K562 (cell line): ENCODE data around the gene INMT. TPM values are rescaled to one million over a fixed set of nuclear protein-coding genes. Genes with fewer than 3 reads are reported as not detected.

Source experiments
- ATAC-seq: fragments of 200-7000 bp; cut with Tn5 transposase; 3 replicates; pipeline ENCODE4 v1.9.1; 2020; ENCODE audit warnings: moderate library complexity
- BruUV-seq: library from RNA; stranded (reverse); fragments of 400-500 nt; replicated peaks from 2 replicates; lab custom pipeline; 2021; lab: Mats Ljungman, UMichigan
- CTCF ChIA-PET: fragments of 300-600 bp; formaldehyde crosslinking; extraction: SDS; loops from one replicate; lab custom pipeline; 2021; ENCODE audit warnings: low intra/inter-chr PET ratio; lab: Yijun Ruan, JAX
- POLR2A ChIA-PET: fragments of 300-600, 350-650 bp; sonication (Branson Sonifier 250); formaldehyde crosslinking; extraction: SDS; loops from one replicate; lab custom pipeline; 2021; ENCODE audit warnings: antibody characterized with exemption, inconsistent platforms; lab: Yijun Ruan, JAX
- DNase-seq, 4 experiments: peaks; one replicate each; pipeline versions ENCODE4 v3.0.0 to v3.0.0-alpha.2; 2011 to 2018; ENCODE audit warnings: low spot score in 3 of 4, mixed read lengths in 3 of 4; ENCODE audit errors: extremely low read depth in 1 of 4
- FAIRE-seq: peaks from 2 replicates; lab custom pipeline; 2011; peaks lifted over from hg19 to GRCh38; lab: Jason Lieb, UNC
- H2AFZ ChIP-seq: 2 replicates; pipeline ENCODE4 v1.6.0; 2011; ENCODE audit warnings: low read depth, low read length, control low read depth, inconsistent platforms
- H3K27ac ChIP-seq: fragments of 200-600 bp; 3 replicates; pipeline ENCODE4 v1.8.0; 2011; ENCODE audit warnings: low read depth, mild to moderate bottlenecking, control low read depth, inconsistent platforms, low read length, moderate library complexity, mixed read lengths; ENCODE audit errors: extremely low read depth
- H3K27me3 ChIP-seq, 2 experiments: fragments of 300-600 bp in 1 of 2; 2 replicates in 1 of 2; 3 replicates in 1 of 2; pipeline versions ENCODE4 v1.6.0 to v1.8.0; 2011; ENCODE audit warnings: inconsistent platforms in 2 of 2, low read length in 2 of 2, mild to moderate bottlenecking in 1 of 2, mixed read lengths in 1 of 2, moderate library complexity in 1 of 2; ENCODE audit not compliant: control insufficient read depth in 2 of 2, insufficient read depth in 2 of 2
- H3K36me3 ChIP-seq: fragments of 300-600 bp; 3 replicates; pipeline ENCODE4 v1.8.0; 2011; ENCODE audit warnings: mild to moderate bottlenecking, low read length, inconsistent platforms; ENCODE audit not compliant: control insufficient read depth, insufficient read depth
- H3K4me1 ChIP-seq, 2 experiments: fragments of 200-600 bp in 1 of 2; replicated peaks in 1 of 2; 2 replicates in 1 of 2; 3 replicates in 1 of 2; pipeline versions ENCODE4 v1.5.1 to v1.8.0; 2011; ENCODE audit warnings: inconsistent platforms in 2 of 2, low read length in 2 of 2, mild to moderate bottlenecking in 1 of 2, mixed read lengths in 1 of 2, moderate library complexity in 1 of 2; ENCODE audit not compliant: control insufficient read depth in 2 of 2, insufficient read depth in 2 of 2
- H3K4me2 ChIP-seq: 2 replicates; pipeline ENCODE4 v1.6.1; 2011; ENCODE audit warnings: low read length, control low read depth, inconsistent platforms, mixed read lengths; ENCODE audit not compliant: insufficient read depth
- H3K4me3 ChIP-seq: fragments of 200-600 bp; sonication (generic), shearing (Covaris generic); 2 replicates; pipeline ENCODE4 v1.5.1; 2016; ENCODE audit warnings: control low read depth, inconsistent platforms
- H3K79me2 ChIP-seq: fragments of 200-600 bp; 3 replicates; pipeline ENCODE4 v1.8.0; 2011; ENCODE audit warnings: low read length, inconsistent platforms; ENCODE audit not compliant: control insufficient read depth, insufficient read depth
- H3K9ac ChIP-seq, 2 experiments: 2 replicates each; pipeline versions ENCODE4 v1.6.0 to v1.6.1; 2011; ENCODE audit warnings: low read depth in 2 of 2, low read length in 2 of 2, control low read depth in 1 of 2, inconsistent platforms in 1 of 2, mild to moderate bottlenecking in 1 of 2, mixed read lengths in 1 of 2; ENCODE audit not compliant: insufficient read depth in 1 of 2
- H3K9me1 ChIP-seq: one replicate; pipeline ENCODE4 v1.6.0; 2011; ENCODE audit warnings: inconsistent platforms, mild to moderate bottlenecking, low read length, moderate library complexity; ENCODE audit not compliant: control insufficient read depth, insufficient read depth
- H3K9me3 ChIP-seq: replicated peaks from 2 replicates; pipeline ENCODE4 v1.5.1; 2011; ENCODE audit warnings: low read depth, low read length, inconsistent platforms; ENCODE audit not compliant: control insufficient read depth, insufficient read depth
- H4K20me1 ChIP-seq: replicated peaks from 2 replicates; pipeline ENCODE4 v1.6.1; 2011; ENCODE audit warnings: low read length, inconsistent platforms, mixed read lengths; ENCODE audit not compliant: control insufficient read depth, insufficient read depth
- CBFA2T3 ChIP-seq: fragments of 450-650 bp; IDR thresholded peaks from 2 replicates; pipeline ENCODE4 v1.6.1; 2017
- MXI1 ChIP-seq: IDR thresholded peaks from 2 replicates; pipeline ENCODE4 v1.6.1; 2011; ENCODE audit warnings: low read depth, mild to moderate bottlenecking, improper control_type of control experiment, low read length
- NEUROD1 ChIP-seq: fragments of 150-350 bp; IDR thresholded peaks from 2 replicates; pipeline ENCODE4 v1.6.1; 2014; ENCODE audit warnings: borderline replicate concordance, low read length, low read depth; ENCODE audit not compliant: partially characterized antibody
- NFIC ChIP-seq: fragments of 450-650 bp; IDR thresholded peaks from 2 replicates; pipeline ENCODE4 v1.6.1; 2017; ENCODE audit warnings: mild to moderate bottlenecking, inconsistent platforms
- NONO ChIP-seq, 2 experiments: fragments of 200-400 bp in 1 of 2; fragments of 450-650 bp in 1 of 2; formaldehyde crosslinking in 1 of 2; IDR thresholded peaks; 2 replicates each; pipeline ENCODE4 v1.6.1; 2017; ENCODE audit warnings: low read depth in 2 of 2, mild to moderate bottlenecking in 2 of 2, moderate library complexity in 2 of 2, low read length in 1 of 2
- RAD21 ChIP-seq, 2 experiments: fragments of 250-450 bp in 1 of 2; fragments of 450-650 bp in 1 of 2; sonication (Bioruptor Pico) in 1 of 2; formaldehyde crosslinking in 1 of 2; IDR thresholded peaks in 1 of 2; conservative IDR thresholded peaks in 1 of 2; 2 replicates each; pipeline versions ENCODE4 v1.4.0 to v1.8.0; 2020 to 2022; ENCODE audit warnings: mild to moderate bottlenecking in 2 of 2, moderate library complexity in 1 of 2
- WGBS: fragments of 100-300 bp; shearing (Covaris generic); methylation state at CpG from one replicate; pipeline ENCODE4 v1.1.6; 2016; ENCODE audit warnings: low coverage, mixed read lengths; ENCODE audit not compliant: insufficient coverage; ENCODE audit errors: missing lambda C conversion rate; 5-methylcytosine and 5-hydroxymethylcytosine counted together
- in situ Hi-C: fragments of 300-500 bp; cut with MboI; formaldehyde crosslinking; loops from 4 replicates; pipeline ENCODE4 v1.15.0; 2018; ENCODE audit warnings: inconsistent platforms, mixed read lengths
- intact Hi-C: fragments of 100-400 bp; cut with micrococcal nuclease; formaldehyde crosslinking; loops from 2 replicates; pipeline ENCODE4 v1.14.2; 2022
- polyA plus RNA-seq, 8 experiments: library from polyadenylated mRNA; depleted of rRNA in 4 of 8; stranded (reverse) in 5 of 8; unstranded in 3 of 8; fragments of >200 nt; fragmentation: Nextera tagmentation in 2 of 8; fragmentation: Illumina TruSeq in 1 of 8; extraction: Ambion mirVana in 2 of 8; extraction: Trizol in 1 of 8; gene quantifications; 2 replicates each; pipeline versions ENCODE4 v1.2.1 to v1.2.3, GENCODE V29; 2011 to 2014; ENCODE audit warnings: inconsistent platforms in 1 of 8, missing spikeins in 1 of 8
- total RNA-seq, 7 experiments: library from RNA; depleted of rRNA in 6 of 7; stranded (reverse); fragments of >200 nt in 6 of 7; fragmentation: Illumina TruSeq in 2 of 7; extraction: Trizol in 2 of 7; gene quantifications; 2 replicates each; pipeline versions ENCODE4 v1.2.1 to v1.2.3, GENCODE V29; 2011 to 2021; ENCODE audit warnings: low replicate concordance in 1 of 7

The INMT gene
- total and polyA plus RNA-seq, 9 of the 15 experiments (the other 6 are each of a cell fraction or from before 2014, with no cell fraction given) = 0.04 to 0.27 TPM; not detected in 7

GRCh38 chr7:30752979-30753378 is 1.0 kb downstream of the INMT start:
- Histone ChIP-seq H3K9me1 (no peaks in the 10 kb centered on the region), H3K79me2 (no peaks in the 10 kb centered on the region), H3K27me3 (no peaks in the 10 kb centered on the region), H3K4me2 (peak overlapping the region; percentile 1; the same call in 1 of the 2 replicates), H4K20me1 (no peaks in the 10 kb centered on the region), H3K9ac (peak overlapping the region in 1 of 2 experiments; percentile 65; a peak in 1 of 4 replicates), H3K4me1 (peaks cover 11 to 31% of the 10 kb centered on the region in 2 experiments; a peak in 4 of 5 replicates), H3K27ac (no peak overlapping the region), H3K4me3 (no peak overlapping the region), H3K9me3 (peaks cover 2% of the 10 kb centered on the region; the same call in 1 of the 2 replicates), H3K36me3 (no peaks in the 10 kb centered on the region), H2AFZ (peak overlapping the region; percentile 46; the same call in 1 of the 2 replicates)
- in situ Hi-C loops = no loop called here
- ChIA-PET CTCF (no interaction called here), POLR2A (interaction anchor here (0.6 to 1.6 kb wide), 3 partner anchors 8 to 809 kb away, joined by 3 to 7 read pairs (median 4); no protein-coding TSS in a partner anchor)
- intact Hi-C loops = no loop called here
- 12% methylated on average over 5 of the region's 5 CpGs for WGBS
- BruUV-seq = no TSS peak
- TF ChIP-seq NONO (IDR thresholded peaks at IDR 0.05; ENCODE audit: low read depth in 2 of 2, low read length in 1 of 2) = no peak
- peak; percentile 55 for TF ChIP-seq NFIC
- TF ChIP-seq MXI1 = no peak
- TF ChIP-seq RAD21 (CRISPR knock-in tag; conservative IDR thresholded peaks at IDR 0.05 in 1 of 2, IDR thresholded peaks at IDR 0.05 in 1 of 2) = no peak
- TF ChIP-seq CBFA2T3 = peak; percentile 28; the same call in 1 of the 2 replicates
- no peak for TF ChIP-seq NEUROD1
- peak in 1 of 4 experiments; percentile 45 for DNase-seq
- ATAC-seq = peak; percentile 47
- FAIRE-seq = peak; percentile 46
